Smooth muscle cell (in vitro differentiated cells): ENCODE data around the gene TIGAR. TPM values are rescaled to one million over a fixed set of nuclear protein-coding genes. Genes with fewer than 3 reads are reported as not detected.

Experiments used
- DNase-seq: peaks from one replicate; lab custom pipeline; 2025; ENCODE audit not compliant: unreplicated experiment; lab: John Stamatoyannopoulos, UW
- H2AFZ ChIP-seq: fragments of 200-600 bp; sonication (generic); 2 replicates; pipeline ENCODE4 v1.6.0; 2016; ENCODE audit warnings: antibody characterized with exemption, low read depth, mild to moderate bottlenecking
- H3F3A ChIP-seq: fragments of 200-600 bp; sonication (generic); 2 replicates; pipeline ENCODE4 v1.6.0; 2017; ENCODE audit warnings: antibody characterized with exemption, low read depth
- H3K27ac ChIP-seq: fragments of 200-600 bp; sonication (generic); 2 replicates; pipeline ENCODE4 v1.5.1; 2016; ENCODE audit warnings: low read depth, mild to moderate bottlenecking
- H3K27me3 ChIP-seq: fragments of 200-600 bp; sonication (generic); 2 replicates; pipeline ENCODE4 v1.6.1; 2016; ENCODE audit warnings: low read depth, mild to moderate bottlenecking
- H3K36me3 ChIP-seq: fragments of 200-600 bp; sonication (generic); 2 replicates; pipeline ENCODE4 v1.5.1; 2016; ENCODE audit warnings: low read depth
- H3K4me1 ChIP-seq: fragments of 200-600 bp; sonication (generic); 2 replicates; pipeline ENCODE4 v1.5.1; 2016; ENCODE audit warnings: low read depth
- H3K4me2 ChIP-seq: fragments of 200-600 bp; sonication (generic); 2 replicates; pipeline ENCODE4 v1.6.0; 2016; ENCODE audit warnings: mild to moderate bottlenecking
- H3K4me3 ChIP-seq: fragments of 200-600 bp; sonication (generic); 2 replicates; pipeline ENCODE4 v1.5.1; 2016; ENCODE audit warnings: mild to moderate bottlenecking
- H3K79me2 ChIP-seq: fragments of 200-600 bp; sonication (generic); 2 replicates; pipeline ENCODE4 v1.6.0; 2016; ENCODE audit warnings: low read depth, mild to moderate bottlenecking
- H3K9ac ChIP-seq: fragments of 200-600 bp; sonication (generic); 2 replicates; pipeline ENCODE4 v1.6.0; 2016; ENCODE audit warnings: low read depth
- H3K9me3 ChIP-seq: fragments of 200-600 bp; sonication (generic); replicated peaks from 2 replicates; pipeline ENCODE4 v1.5.1; 2016; ENCODE audit warnings: low read depth
- H4K20me1 ChIP-seq: fragments of 200-600 bp; sonication (generic); 2 replicates; pipeline ENCODE4 v1.6.0; 2016; ENCODE audit warnings: low read depth
- WGBS: methylation state at CpG from one replicate; pipeline ENCODE4 v1.1.7; 2016; ENCODE audit warnings: low lambda C conversion rate; 5-methylcytosine and 5-hydroxymethylcytosine counted together
- polyA plus RNA-seq: library from polyadenylated mRNA; unstranded; fragments of >200 nt; fragmentation: Nextera tagmentation; extraction: Ambion mirVana; gene quantifications from 2 replicates; pipeline ENCODE4 v1.2.1, GENCODE V29; 2016
- total RNA-seq: library from RNA; depleted of rRNA; stranded (reverse); fragments of >200 nt; gene quantifications from 2 replicates; pipeline ENCODE4 v1.2.3, GENCODE V29; 2014
- TF ChIP-seq, protein P1 (sequence below): fragments of 200-600 bp; sonication (generic); IDR thresholded peaks from 2 replicates; pipeline ENCODE4 v1.5.1; 2017; ENCODE audit warnings: borderline replicate concordance, mild to moderate bottlenecking, antibody characterized with exemption; ENCODE audit not compliant: insufficient read depth, poor library complexity, severe bottlenecking

TIGAR gene
- total and polyA plus RNA-seq, 2 experiments from 2014 or later = 21.6 to 26.1 TPM

- Histone ChIP-seq H4K20me1 (peaks cover 99% of the 10 kb centered on the region), H3K9me3 (no peaks in the 10 kb centered on the region), H3K27ac (peak overlapping the region; percentile 52), H3K9ac (no peak overlapping the region), H3K4me3 (no peak overlapping the region), H3K4me2 (no peak overlapping the region), H3K27me3 (no peaks in the 10 kb centered on the region), H3F3A (peaks cover 76% of the 10 kb centered on the region), H3K79me2 (peaks cover 3% of the 10 kb centered on the region), H2AFZ (no peak overlapping the region), H3K4me1 (peaks cover 5% of the 10 kb centered on the region), H3K36me3 (peaks cover 27% of the 10 kb centered on the region)
- TF ChIP-seq, protein P1, sequence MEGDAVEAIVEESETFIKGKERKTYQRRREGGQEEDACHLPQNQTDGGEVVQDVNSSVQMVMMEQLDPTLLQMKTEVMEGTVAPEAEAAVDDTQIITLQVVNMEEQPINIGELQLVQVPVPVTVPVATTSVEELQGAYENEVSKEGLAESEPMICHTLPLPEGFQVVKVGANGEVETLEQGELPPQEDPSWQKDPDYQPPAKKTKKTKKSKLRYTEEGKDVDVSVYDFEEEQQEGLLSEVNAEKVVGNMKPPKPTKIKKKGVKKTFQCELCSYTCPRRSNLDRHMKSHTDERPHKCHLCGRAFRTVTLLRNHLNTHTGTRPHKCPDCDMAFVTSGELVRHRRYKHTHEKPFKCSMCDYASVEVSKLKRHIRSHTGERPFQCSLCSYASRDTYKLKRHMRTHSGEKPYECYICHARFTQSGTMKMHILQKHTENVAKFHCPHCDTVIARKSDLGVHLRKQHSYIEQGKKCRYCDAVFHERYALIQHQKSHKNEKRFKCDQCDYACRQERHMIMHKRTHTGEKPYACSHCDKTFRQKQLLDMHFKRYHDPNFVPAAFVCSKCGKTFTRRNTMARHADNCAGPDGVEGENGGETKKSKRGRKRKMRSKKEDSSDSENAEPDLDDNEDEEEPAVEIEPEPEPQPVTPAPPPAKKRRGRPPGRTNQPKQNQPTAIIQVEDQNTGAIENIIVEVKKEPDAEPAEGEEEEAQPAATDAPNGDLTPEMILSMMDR = no peak
- WGBS = 93% methylated on average over 11 of the region's 11 CpGs
- no peak for DNase-seq
Measured at GRCh38 chr12:4301932-4302501, 19.0 kb upstream of the TIGAR start.

DNA sequence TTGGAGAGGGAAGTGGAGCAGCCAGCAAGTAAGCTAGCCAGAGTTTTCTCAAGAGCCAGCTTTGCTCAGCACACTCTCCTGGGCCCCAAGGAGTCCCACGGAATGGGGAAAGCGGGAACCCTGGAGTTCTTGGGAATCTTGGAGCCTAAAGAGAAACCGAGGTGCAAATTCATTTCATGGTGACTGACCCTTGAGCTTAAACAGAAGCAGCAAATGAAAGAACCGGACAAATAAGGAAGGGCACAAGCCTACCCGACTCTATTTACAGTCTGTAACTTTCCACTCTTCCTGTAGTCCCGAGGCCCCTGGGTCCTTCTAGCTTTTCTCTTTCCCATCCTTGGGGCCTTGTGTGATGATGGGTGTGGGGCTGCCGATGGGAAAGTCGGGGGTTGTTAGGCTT is 18.1 kb upstream of the TIGAR start:
- TF ChIP-seq, protein P1 = no peak
- no peaks in the 10 kb centered on the region for H3K9me3 ChIP-seq
- peaks cover 82% of the 10 kb centered on the region for H3F3A ChIP-seq
- peaks cover 11% of the 10 kb centered on the region for H3K4me1 ChIP-seq
- peak overlapping the region; percentile 52 for H3K27ac ChIP-seq
- H3K4me3 ChIP-seq = no peak overlapping the region
- 85% methylated on average over 8 of the region's 8 CpGs for whole genome bisulfite sequencing
- H3K36me3 ChIP-seq = peaks cover 27% of the 10 kb centered on the region
- peaks cover 3% of the 10 kb centered on the region for H3K79me2 ChIP-seq
- DNase-seq = no peak
- no peak overlapping the region for H3K4me2 ChIP-seq
- H4K20me1 ChIP-seq = peaks cover 97% of the 10 kb centered on the region
- no peaks in the 10 kb centered on the region for H3K27me3 ChIP-seq
- H3K9ac ChIP-seq = no peak overlapping the region
- no peak overlapping the region for H2AFZ ChIP-seq

DNA sequence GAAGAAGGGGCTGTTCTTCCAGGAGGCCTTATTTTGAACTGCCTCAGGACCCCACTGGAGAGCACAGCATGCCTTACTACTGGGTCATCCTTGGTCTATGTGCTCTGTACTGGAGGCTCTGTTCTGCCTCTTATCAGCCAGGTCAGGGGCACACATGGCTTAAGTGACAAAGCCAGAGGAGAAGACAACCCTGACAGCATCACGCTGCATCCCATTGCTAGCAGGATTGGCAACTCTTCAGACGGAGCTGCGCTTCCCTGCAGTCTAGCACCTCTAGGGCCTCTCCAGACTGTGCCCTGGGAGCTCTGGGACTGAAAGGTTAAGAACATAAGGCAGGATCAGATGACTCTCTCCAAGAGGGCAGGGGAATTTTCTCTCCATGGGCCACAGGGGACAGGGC is 17.3 kb upstream of the TIGAR start:
- Histone ChIP-seq H3K4me1 (peaks cover 11% of the 10 kb centered on the region), H3K79me2 (no peaks in the 10 kb centered on the region), H3K4me3 (no peak overlapping the region), H3K9me3 (no peaks in the 10 kb centered on the region), H3K9ac (no peak overlapping the region), H3K27me3 (no peaks in the 10 kb centered on the region), H4K20me1 (peaks cover 95% of the 10 kb centered on the region), H3K27ac (peak overlapping the region; percentile 52), H3K4me2 (no peak overlapping the region), H3F3A (peaks cover 80% of the 10 kb centered on the region), H3K36me3 (peaks cover 27% of the 10 kb centered on the region), H2AFZ (no peak overlapping the region)
- DNase-seq = no peak
- 81% methylated on average over 3 of the region's 3 CpGs for WGBS
- TF ChIP-seq, protein P1 = no peak

DNA sequence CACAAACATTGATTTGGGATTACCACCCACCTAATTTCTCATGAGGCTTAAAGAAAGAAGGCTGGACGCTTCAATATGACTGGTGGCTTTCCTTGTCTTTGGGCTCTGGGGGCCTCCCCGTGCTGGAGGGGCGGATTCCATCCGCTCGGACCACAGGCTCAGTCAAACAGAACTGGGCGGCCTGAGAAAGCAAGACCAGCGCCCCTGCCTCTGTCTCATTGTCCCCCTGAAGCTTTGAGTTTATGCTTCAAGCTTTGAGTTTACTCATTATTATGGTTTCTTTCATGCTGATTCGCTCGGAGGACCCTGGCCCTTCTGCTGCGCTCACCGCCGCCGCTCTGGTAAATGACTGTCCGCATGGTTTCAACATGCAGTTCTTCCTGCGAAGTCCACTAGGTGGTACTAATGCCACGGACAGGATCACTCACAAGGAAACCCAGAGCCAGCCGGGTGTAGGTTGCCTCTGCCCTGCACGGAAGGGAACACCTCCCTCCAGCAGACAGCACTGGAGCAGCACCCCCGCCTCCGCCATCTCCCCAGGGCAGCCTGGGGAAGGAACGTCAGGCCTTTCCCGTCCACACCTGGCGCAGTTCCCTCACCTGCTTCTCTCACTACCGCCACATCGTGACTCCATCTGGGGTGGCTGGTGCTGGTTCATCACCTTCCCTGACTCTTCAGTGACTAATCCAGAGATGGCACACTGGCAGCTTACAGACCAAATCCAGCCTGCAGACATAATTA is 13.2 kb upstream of the TIGAR start:
- Histone ChIP-seq H3F3A (peaks cover 47% of the 10 kb centered on the region), H2AFZ (no peak overlapping the region), H3K27ac (peak overlapping the region; percentile 65), H3K4me3 (peak overlapping the region; percentile 34), H3K9me3 (no peaks in the 10 kb centered on the region), H3K79me2 (no peaks in the 10 kb centered on the region), H3K4me1 (peaks cover 11% of the 10 kb centered on the region), H3K27me3 (no peaks in the 10 kb centered on the region), H3K9ac (no peak overlapping the region), H4K20me1 (peaks cover 55% of the 10 kb centered on the region), H3K4me2 (peak overlapping the region; percentile 80), H3K36me3 (no peaks in the 10 kb centered on the region)
- WGBS = 9% methylated on average over 25 of the region's 25 CpGs
- TF ChIP-seq, protein P1 = peak; percentile 56
- peak; percentile 27 for DNase-seq
